8988T (cell line): Measurements from ENCODE around the gene SLC34A3.

Experiments used
- DNase-seq: peaks from one replicate; pipeline ENCODE4 v3.0.0; 2011

Gene SLC34A3

GRCh38 chr9:137198051-137198901 lies 32.4 kb upstream of the SLC34A3 start:
- peak; percentile 37 for DNase-seq

GRCh38 chr9:137198902-137199283 lies 31.8 kb upstream of the SLC34A3 start:
- DNase-seq = peak; percentile 41

- peak; percentile 47 for DNase-seq
These were observed 31.1 kb upstream of the SLC34A3 start for GRCh38 chr9:137199411-137200121.

- DNase-seq = peak; percentile 100
These were observed 30.1 kb upstream of the SLC34A3 start, which contains the start of gene TPRN for GRCh38 chr9:137200311-137201204. TSS of gene TPRN (minus strand) at chr9:137200741. CDS start at chr9:137200711, 30 bp downstream.

- DNase-seq = peak; percentile 41
These were observed 29.4 kb upstream of the SLC34A3 start for GRCh38 chr9:137201205-137201868.

GRCh38 chr9:137202966-137203365 lies 27.7 kb upstream of the SLC34A3 start:
- DNase-seq = no peak

GRCh38 chr9:137204731-137205125 lies 26.0 kb upstream of the SLC34A3 start:
- DNase-seq = peak; percentile 47

GRCh38 chr9:137205126-137206069 lies 25.3 kb upstream of the SLC34A3 start, which contains the start of the genes NDOR1 and TMEM203:
TSS of gene NDOR1 (plus strand) at chr9:137205700. CDS start at chr9:137205778, 78 bp downstream.
TSS of gene TMEM203 (minus strand) at chr9:137205648. CDS start at chr9:137205414, 234 bp downstream.
- DNase-seq = peak; percentile 99

GRCh38 chr9:137206602-137207001 lies 24.1 kb upstream of the SLC34A3 start:
- no peak for DNase-seq

- no peak for DNase-seq
These were observed 19.2 kb upstream of the SLC34A3 start for GRCh38 chr9:137211532-137211931.

- peak; percentile 79 for DNase-seq
These were observed 18.2 kb upstream of the SLC34A3 start for GRCh38 chr9:137212520-137212919.

GRCh38 chr9:137213160-137214060 lies 17.3 kb upstream of the SLC34A3 start:
- DNase-seq = peak; percentile 90

GRCh38 chr9:137214620-137215019 lies 16.1 kb upstream of the SLC34A3 start:
- no peak for DNase-seq

- DNase-seq = peak; percentile 28
These were observed 15.3 kb upstream of the SLC34A3 start for GRCh38 chr9:137215196-137215986.

- DNase-seq = no peak
These were observed 14.3 kb upstream of the SLC34A3 start for GRCh38 chr9:137216188-137216965.

GRCh38 chr9:137217276-137218211 lies 13.2 kb upstream of the SLC34A3 start:
- peak; percentile 99 for DNase-seq

- no peak for DNase-seq
These were observed 12.4 kb upstream of the SLC34A3 start for GRCh38 chr9:137218212-137218753.
